ENCODE data around the gene RNPS1.
A peak's percentile ranks its signal among the peaks of the same experiment; 100 is the strongest.

Gene RNPS1

DNA sequence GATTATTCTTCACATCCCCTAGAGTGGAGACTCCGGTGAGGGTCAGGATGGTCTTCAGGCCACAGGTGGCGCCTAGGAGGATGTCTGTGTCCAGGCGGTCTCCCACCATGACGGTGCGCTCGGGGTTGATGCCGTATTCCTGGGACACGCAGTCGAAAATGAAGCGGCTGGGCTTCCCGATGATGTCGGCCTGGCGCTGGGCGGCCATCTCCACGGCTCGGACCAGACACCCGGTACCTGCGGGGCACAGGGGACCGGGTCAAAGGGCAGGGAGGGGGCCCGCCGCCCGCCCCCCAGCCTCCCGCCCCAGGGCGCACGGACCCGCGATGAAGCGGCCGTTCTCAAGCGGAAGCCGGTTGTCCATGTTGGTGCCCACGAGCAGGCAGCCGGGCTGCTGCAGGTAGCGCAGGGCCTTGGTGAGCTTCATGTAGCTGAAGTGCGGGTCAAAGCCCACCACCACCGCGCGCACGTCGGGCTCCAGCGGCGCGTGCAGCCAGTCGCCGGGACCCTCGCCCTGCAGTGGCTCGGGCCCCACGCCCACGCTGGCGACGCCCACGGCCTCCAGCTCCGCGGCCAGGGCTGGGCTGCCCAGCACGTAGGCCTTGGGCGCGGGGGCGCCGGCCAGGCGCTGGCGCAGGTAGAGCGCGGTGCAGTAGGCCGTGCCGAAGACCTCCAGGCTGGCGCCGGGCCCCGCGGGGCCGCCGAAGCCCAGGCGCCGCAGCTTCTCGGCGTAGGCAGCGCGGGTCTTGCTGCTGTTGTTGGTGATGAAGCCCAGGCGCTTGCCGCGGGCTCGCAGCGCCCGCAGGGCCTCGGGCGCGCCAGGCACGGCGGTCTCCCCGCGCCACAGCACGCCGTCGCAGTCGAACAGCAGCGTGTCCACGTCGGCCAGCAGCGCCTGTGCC, 53.9 kb downstream of the RNPS1 start:
- DNase-seq (ENCODE audit: low read depth): peak; percentile 18

DNA sequence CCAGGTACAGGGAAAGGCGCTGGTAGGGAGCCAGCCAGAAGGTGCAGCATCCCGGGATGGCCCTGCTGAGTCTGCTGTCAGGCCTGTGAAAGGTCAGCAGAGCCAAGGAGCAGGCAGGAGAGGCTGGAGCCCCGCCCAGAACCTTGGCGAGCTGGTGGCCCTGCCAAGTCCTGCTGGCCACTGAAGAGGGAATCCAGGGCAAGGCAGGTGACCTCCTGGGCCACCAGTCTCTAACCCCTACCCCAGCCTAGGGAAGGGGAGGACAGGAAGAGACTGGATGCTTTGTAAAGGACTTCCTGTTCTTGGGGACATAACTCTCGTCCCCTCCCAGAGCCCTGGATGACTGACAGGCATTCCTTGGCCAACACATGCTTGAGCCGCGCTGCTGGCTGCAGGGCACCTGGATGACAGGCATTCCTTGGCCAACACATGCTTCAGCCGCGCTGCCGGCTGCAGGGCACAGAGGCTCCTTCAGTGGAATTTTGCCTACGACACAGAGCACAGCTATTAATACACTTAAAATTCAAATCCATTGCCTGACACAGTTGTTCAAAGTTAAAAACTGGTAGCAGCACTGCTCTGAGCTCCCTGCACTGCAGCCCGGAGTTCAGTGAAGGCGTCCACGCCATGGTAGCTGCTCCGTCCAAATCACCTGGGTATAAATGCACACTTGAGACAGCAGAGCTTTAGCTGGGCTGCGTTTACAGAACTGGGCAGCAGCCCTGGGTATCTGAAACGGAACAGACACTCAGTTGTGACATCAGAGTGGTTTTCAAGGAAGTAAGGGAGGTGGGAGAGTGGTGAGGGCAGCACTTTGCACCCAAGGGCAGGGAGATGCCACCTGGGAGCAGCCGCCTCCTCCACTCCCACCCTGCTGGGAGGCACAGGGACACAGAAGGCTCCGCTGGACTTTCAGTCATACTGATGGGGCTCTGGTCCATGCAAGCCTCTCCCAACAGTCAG, 55.3 kb downstream of the RNPS1 start:
- DNase-seq (ENCODE audit: low read depth): no peak

DNA sequence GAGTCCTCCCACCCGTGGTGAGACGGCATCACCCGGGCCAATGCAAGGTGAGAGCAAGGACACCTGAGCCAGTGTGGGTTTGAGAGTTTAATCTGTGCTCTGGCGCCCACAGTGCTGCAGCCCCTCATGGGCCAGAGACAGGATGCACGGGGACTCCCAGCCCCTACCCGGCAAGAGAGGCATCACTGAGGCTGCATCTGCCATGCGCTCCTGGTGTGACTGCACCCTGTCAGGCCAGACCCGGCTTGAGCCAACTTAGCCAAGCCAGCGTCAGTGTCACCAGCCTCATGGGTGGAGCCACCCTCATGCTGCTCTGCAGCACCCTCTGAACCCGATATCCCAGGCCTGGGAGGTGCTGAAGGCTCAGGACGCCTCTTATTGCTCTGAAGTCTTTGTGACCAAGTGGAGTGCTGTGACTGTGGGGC, 56.0 kb downstream of the RNPS1 start:
- no peak for DNase-seq (ENCODE audit: low read depth)

DNA sequence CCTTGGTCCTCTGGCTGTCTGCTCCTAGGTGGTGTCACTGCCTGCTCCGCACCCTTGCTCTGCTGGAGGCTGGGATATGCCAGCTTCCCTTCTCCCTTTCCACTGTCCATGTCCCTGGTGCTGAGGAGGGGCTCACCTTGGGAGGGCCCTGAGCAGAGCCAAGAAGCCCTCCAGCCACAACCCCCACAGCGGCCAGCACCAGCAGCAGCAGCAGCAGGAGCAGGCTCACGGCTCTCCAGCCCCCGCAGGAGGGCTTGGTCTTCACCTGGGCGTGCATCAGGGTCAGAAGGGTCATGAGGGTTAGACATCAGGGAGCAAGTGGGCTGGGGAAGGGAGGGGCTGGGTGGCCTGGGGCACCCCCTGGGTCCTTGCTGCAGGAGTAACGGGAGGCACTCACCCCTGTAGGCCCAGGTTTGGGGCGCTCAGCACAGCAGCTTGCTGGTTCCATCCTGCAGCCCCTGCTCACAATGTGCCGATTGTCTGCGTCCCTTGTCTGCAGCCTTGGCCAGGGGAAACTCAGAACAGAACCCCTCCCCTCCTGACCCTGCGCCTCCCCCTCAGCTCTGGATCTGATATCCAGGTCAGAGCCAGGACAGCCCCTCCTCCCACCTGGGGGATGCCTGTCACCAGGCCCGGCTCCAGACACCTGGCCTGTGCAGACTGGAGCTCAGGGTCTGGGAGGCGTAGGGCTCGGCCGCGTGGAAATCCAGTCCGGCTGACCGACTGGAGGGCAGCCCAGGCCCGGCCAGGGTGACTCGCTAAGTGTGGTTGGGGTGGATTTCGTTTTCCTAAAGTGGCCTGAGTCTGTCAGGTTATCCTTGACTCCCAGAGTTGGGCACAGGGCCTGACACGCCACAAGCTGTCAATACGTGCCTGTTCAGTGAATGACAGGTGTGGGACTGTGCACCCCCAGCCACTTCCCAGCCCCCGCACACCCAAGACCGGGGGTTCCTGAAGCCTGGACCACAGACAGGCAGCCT, 57.2 kb downstream of the RNPS1 start, which contains the start of gene BRICD5:
Gene BRICD5 (minus strand): TSS at position 478 of the 980 bp plus-strand sequence. CDS start 30 bp downstream, at position 448.
- peak; percentile 21 for DNase-seq (ENCODE audit: low read depth)

DNA sequence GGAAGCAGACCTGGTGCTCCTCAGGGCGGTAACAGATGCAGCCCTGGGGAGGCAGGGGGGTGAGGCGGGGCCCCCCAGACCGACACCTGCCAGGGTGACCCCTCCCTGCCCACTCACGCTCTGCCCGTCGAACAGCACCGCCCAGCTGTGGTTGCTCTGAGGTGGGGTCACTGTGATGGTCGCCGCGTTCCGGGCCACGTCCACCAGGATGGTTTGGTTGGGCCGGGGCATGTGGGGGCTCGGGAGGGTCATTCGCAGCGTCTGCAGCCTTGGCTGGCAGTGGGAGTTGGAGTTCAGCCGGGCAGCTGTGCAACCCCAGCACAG, 58.0 kb downstream of the RNPS1 start:
- no peak for DNase-seq (ENCODE audit: low read depth)

DNA sequence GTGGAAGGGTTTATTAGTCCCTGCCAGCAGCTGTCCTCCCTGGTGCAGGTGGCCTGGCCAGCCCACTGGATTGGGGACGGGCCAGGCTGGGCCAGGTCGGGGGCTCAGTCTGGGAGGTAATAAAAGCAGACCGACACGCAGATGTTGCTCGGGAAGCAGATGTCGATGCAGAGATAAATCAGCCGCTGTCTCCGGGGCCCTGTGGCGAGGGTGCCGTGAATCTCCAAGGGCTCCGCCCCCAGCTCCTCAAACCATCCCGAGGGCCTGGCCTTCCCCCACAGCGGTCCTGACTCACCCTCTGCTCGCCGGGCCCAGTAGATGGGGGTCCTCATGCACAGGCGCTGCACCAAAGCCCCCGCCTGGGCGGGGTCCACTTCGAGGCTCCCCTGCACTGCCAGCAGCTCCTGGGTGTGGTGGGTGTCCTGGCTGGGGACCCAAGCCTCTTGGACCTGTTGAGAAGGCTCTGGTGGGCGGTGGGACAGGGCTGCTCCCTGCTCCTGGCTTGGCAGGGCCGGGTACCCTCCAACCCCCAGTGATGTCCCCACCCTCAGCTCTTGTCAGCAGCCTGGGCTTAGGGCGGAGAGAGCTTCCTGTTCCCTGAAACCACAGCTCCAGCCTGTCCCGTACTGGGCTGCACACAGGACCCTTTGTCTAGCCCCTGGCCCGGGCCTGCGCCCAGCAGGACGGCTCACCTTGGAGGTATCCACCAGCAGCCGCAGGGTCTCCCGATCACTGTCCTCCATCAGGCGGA, 58.5 kb downstream of the RNPS1 start:
- no peak for DNase-seq (ENCODE audit: low read depth)

DNA sequence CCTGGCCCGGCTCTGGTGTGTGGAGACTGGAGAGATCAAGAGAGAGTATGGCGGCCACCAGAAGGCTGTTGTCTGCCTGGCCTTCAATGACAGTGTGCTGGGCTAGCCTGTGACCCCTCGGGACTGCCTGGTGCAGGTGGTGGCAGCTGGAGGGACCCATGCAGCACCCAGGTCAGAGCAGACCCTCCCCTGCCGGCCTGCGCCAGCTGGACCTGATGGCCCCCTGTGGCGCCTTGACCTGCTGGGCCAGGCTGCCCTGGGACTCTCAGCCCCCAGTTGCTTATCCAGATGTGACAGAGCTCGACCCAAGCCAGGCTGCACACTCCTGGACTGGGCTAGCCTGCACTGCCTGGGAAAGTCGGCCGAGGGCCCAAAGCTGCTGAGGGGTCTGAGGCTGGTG, 59.2 kb downstream of the RNPS1 start:
- no peak for DNase-seq (ENCODE audit: low read depth)

DNA sequence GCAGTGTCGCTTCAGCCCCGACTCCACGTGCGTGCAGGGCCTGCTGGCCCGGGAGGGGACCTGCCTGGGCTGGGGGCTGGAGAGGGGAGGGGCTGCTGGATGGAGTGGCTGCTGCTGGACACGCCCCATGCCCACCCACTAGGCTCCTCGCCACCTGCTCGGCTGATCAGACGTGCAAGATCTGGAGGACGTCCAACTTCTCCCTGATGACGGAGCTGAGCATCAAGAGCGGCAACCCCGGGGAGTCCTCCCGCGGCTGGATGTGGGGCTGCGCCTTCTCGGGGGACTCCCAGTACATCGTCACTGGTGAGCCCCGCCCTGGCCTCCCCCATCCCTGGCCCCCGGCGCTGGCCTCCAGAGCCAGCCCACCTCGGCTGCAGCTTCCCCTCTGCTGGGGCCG, 59.6 kb downstream of the RNPS1 start:
- no peak for DNase-seq (ENCODE audit: low read depth)

DNA sequence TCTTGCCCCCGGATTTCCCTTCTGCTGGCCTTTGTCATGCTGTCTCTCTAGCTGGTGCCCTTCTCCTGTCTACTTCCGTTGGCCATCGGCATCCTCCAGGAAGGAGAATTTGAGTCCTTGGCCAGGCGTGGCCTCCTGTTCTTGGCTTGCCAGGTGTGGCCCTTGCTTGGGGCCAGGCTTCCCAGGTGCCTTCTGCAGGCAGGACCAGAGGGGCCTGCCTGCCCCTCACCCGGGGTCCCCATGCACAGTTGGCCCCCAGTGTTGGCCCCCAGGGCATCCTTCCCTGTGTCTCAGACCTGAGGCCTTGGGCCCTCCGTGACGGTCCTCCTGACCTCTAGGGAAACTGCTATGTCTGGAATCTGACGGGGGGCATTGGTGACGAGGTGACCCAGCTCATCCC, 60.1 kb downstream of the RNPS1 start:
- no peak for DNase-seq (ENCODE audit: low read depth)

DNA sequence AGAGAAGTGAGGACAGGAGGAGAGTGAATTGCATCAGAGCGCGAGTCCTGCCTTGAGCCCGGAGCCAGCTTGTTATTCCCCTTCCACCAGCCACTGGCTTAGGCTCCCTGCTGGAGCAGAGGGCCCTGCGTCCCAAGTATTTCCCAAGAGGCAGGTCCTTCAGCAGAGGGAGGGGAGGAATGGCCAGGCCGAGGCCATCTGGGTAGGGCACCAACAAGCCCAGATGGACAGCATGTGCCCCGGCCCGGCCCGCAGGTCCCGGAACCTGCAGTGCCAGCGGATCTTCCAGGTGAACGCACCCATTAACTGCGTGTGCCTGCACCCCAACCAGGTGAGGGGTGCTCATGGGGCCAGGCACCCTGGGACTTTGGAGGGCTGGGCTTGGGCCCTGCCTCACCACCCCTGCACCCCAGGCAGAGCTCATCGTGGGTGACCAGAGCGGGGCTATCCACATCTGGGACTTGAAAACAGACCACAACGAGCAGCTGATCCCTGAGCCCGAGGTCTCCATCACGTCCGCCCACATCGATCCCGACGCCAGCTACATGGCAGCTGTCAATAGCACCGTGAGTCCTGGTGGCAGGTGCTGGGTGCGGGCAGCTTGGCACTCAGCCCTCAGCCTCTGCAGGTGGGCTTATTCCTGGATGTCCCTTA, 61.0 kb downstream of the RNPS1 start:
- no peak for DNase-seq (ENCODE audit: low read depth)

DNA sequence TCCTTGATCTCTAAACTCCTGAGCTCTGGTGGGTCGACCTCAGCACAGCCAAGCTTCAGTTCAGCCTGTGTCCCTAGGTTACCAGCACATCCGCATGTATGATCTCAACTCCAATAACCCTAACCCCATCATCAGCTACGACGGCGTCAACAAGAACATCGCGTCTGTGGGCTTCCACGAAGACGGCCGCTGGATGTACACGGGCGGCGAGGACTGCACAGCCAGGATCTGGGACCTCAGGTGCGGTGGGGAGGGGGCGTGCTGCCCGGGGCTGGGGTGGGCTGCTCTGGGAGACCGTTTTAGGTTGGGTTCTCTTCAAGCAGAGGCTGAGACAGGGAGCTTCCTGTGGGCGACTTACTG, 61.5 kb downstream of the RNPS1 start:
- DNase-seq (ENCODE audit: low read depth): no peak

DNA sequence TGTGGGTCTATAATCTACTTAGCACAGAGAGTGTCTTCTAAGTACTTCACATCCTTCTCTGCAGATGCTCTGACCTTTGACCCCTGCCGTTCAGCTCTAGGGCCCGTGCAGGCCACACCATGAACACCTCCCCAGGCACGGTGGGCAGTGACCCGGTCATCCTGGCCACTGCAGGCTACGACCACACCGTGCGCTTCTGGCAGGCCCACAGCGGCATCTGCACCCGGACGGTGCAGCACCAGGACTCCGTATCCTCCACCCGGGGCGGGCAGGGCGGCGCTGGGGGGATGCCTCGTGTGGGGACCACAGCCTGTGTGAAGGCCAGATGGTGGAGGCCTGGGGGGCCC, 62.0 kb downstream of the RNPS1 start:
- DNase-seq (ENCODE audit: low read depth): no peak

DNA sequence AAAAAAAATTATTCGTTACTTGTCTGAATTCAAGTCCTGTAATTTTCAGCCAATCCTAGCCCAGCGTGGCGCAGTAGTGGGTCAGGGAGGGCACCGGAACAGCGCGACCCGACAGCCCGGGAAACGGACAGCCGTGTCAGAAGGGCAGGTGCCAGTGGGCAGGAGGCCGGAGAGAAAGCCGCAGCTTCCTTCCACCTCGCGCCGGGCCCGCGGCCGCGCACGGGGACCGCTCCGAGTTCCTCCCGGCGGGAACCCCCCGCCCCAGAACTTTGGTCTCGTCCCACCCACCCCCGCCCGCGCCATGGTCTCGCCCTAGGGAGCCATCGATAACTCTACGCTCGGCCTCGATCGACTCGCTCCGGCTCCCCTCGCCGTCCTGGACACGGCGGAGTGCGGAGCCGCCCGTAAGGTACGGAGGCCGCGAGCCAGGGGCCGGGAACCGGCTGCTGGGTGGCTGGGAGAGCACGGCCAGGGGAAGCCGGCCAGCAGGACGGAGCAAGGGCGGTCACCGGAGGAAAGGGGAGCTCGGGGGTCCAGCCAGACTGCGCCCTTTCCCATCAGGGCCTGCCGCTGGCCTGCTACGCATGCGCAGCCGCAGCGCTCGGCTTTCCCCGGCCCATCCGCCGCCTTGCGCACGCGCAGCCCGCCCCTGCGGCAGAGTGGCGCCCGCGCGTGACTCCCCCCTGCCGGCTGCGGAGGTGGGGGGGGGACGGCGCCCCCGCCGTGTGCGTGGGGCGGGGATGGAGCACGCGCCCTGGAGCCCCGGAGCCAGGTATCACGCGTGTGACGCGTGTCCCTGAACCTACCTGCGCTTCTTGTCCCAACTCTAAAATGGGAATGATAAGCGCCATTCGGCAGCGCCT, 62.6 kb downstream of the RNPS1 start, which contains the start of gene MLST8:
Gene MLST8 (plus strand): TSS at position 351 of the 863 bp plus-strand sequence. CDS start 632 bp downstream, outside the sequence.
- peak; percentile 79 for DNase-seq (ENCODE audit: low read depth)

DNA sequence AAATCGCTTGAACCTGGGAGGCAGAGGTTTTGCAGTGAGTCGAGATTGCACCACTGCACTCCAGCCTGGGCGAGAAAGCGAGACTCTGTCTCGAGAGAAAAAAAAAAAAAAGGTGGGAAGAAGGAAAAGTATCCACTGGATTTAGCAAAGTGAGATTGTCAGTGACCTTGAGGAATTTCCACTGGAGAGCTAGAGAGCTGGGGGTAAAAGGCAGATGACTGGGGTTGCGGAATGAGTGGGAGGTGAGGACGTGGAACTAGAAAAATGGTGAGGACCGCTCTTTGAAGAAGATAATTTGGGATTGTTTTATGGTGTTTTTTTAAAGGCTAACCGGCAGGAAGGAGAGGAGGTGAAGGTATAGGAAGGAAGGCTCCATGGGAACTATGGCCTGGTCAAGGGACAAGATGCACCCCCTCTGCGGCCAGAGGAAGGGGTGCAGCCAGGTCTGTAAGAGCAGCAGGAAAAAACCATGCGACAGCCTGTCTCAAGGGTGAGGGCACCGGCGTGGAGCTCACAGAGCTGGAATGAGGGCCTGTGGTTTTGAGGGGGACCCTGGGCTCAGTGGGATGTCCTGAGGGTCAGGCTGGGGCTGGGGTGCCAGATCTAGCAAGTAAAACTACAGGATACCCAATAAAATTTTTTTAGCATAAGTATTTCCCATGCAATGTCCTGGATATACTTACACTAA, 63.4 kb downstream of the RNPS1 start:
- no peak for DNase-seq (ENCODE audit: low read depth)
